NOMO-1 treated with dmso at 0.1 percent for 144 hours (cell line): Measurements from ENCODE around the gene ZKSCAN5.
"Not testable (repeated sequence)": the region's sequence is repeated elsewhere in the genome, so short reads cannot be mapped to it uniquely, and the experiment has no call there.

Experiments
- DNase-seq: peaks from one replicate; lab custom pipeline; 2025; ENCODE audit not compliant: unreplicated experiment; lab: John Stamatoyannopoulos, UW

ZKSCAN5 gene

DNA sequence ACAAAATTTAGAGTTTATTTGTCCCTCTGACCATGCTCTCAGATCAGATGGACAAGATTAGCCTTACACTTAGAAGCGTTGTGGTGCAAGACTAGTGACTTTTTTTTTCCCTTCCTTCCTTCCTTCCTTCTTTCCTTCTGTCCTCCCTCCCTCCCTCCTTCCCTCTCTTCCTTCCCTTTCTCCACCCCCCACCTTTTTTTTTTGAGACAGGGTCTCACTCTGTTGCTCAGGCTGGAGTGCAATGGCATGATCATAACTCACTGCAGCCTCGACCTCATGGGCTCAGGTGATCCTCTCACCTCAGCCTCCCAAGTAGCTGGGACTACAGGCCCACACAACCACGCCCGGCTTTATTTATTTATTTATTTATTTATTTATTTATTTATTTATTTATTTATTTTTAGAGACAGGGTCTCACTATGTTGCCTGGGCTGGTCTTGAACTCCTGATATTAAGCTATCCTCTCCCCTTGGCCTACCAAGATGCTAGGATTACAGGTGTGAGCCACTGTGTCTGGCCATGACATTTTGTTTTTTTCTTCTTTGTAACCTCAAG is 76.4 kb downstream of the ZKSCAN5 start:
- not testable (repeated sequence) for DNase-seq
